ENCODE data around the gene RYR1. TPM values are rescaled to one million over a fixed set of nuclear protein-coding genes. Genes with fewer than 3 reads are reported as not detected.

The RYR1 gene
- under 0.01 and 0.48 TPM in 2 replicates for total RNA-seq

GRCh38 chr19:38433268-38433733 is at the start of gene RYR1:
Gene RYR1, plus strand, starts transcription at chr19:38433691. Its CDS starts 139 bp downstream, at chr19:38433830.

GRCh38 chr19:38387550-38388348 is 45.7 kb upstream of the RYR1 start, which contains the start of gene GGN:
Gene GGN, minus strand, starts transcription at chr19:38388034. Its CDS starts 773 bp downstream, at chr19:38387261.

GRCh38 chr19:38388349-38389100 is 45.0 kb upstream of the RYR1 start, which contains the start of gene SPRED3:
Gene SPRED3, plus strand, starts transcription at chr19:38388697. Its CDS starts 1,606 bp downstream, at chr19:38390303.

GRCh38 chr19:38402967-38403674 is 30.4 kb upstream of the RYR1 start, which contains the start of gene FAM98C:
Gene FAM98C, plus strand, starts transcription at chr19:38403093. Its CDS starts 61 bp downstream, at chr19:38403154.

GRCh38 chr19:38425810-38426466 is 7.6 kb upstream of the RYR1 start, which contains the start of gene RASGRP4:
Gene RASGRP4, minus strand, starts transcription at chr19:38426219. Its CDS starts 128 bp downstream, at chr19:38426091.

GRCh38 chr19:38617764-38618589 is 184.5 kb downstream of the RYR1 start, which contains the start of gene MAP4K1:
Gene MAP4K1, minus strand, starts transcription at chr19:38617953. Its CDS starts 58 bp downstream, at chr19:38617895.

GRCh38 chr19:38618590-38619360 is 185.3 kb downstream of the RYR1 start, which contains the start of gene EIF3K:
Gene EIF3K, plus strand, starts transcription at chr19:38619188. Its CDS starts 81 bp downstream, at chr19:38619269.

Other genes with a start within 250 kb of the RYR1 start
- gene DPF1, start 209.5 kb upstream of the RYR1 start, total RNA-seq, result 3.9 and 4.1 TPM in 2 replicates
- 18.2 and 40.1 TPM in 2 replicates for gene PPP1R14A, start 177.3 kb upstream of the RYR1 start, total RNA-seq
- gene SPINT2, start 169.1 kb upstream of the RYR1 start, total RNA-seq, result 7.2 and 41.9 TPM in 2 replicates
- 8.4 and 27.9 TPM in 2 replicates for gene C19orf33, start 129.4 kb upstream of the RYR1 start, total RNA-seq
- 64.0 and 128 TPM in 2 replicates for gene YIF1B, start 117.7 kb upstream of the RYR1 start, total RNA-seq
- gene KCNK6, start 113.8 kb upstream of the RYR1 start, total RNA-seq, result 1.5 and 2.8 TPM in 2 replicates
- not detected in 2 replicates for gene CATSPERG, start 97.9 kb upstream of the RYR1 start, total RNA-seq
- 231 and 448 TPM in 2 replicates for gene PSMD8, start 59.1 kb upstream of the RYR1 start, total RNA-seq
- 0.72 and 1.4 TPM in 2 replicates for gene GGN, start 45.7 kb upstream of the RYR1 start, total RNA-seq
- gene SPRED3, start 45.0 kb upstream of the RYR1 start, total RNA-seq, result 2.6 and 2.9 TPM in 2 replicates
- gene FAM98C, start 30.6 kb upstream of the RYR1 start, total RNA-seq, result 10.0 and 17.1 TPM in 2 replicates
- gene RASGRP4, start 7.5 kb upstream of the RYR1 start, total RNA-seq, result not detected in 2 replicates
- not detected in 2 replicates for gene MAP4K1, start 184.3 kb downstream of the RYR1 start, total RNA-seq
- gene EIF3K, start 185.5 kb downstream of the RYR1 start, total RNA-seq, result 306 and 455 TPM in 2 replicates
- gene ACTN4, start 214.0 kb downstream of the RYR1 start, total RNA-seq, result 210 and 351 TPM in 2 replicates